Osteocyte (in vitro differentiated cells): Measurements from ENCODE around the gene SMIM23. TPM values are rescaled to one million over a fixed set of nuclear protein-coding genes. Genes with fewer than 3 reads are reported as not detected.
"Not testable (repeated sequence)": the region's sequence is repeated elsewhere in the genome, so short reads cannot be mapped to it uniquely, and the experiment has no call there.

Experiments
- DNase-seq: peaks from one replicate; pipeline ENCODE4 v3.0.0; 2021; ENCODE audit warnings: mixed read lengths; ENCODE audit not compliant: unreplicated experiment; ENCODE audit errors: extremely low spot score
- H3K27ac Mint-ChIP-seq: one replicate; pipeline ENCODE4 v1.8.0; 2021; ENCODE audit warnings: mild to moderate bottlenecking, mixed read lengths; ENCODE audit not compliant: unreplicated experiment
- H3K27me3 Mint-ChIP-seq: one replicate; pipeline ENCODE4 v1.8.0; 2021; ENCODE audit warnings: mixed read lengths; ENCODE audit not compliant: unreplicated experiment
- H3K36me3 Mint-ChIP-seq: one replicate; pipeline ENCODE4 v1.8.0; 2021; ENCODE audit warnings: mixed read lengths; ENCODE audit not compliant: unreplicated experiment
- H3K4me1 Mint-ChIP-seq: one replicate; pipeline ENCODE4 v1.8.0; 2021; ENCODE audit warnings: mixed read lengths; ENCODE audit not compliant: unreplicated experiment
- H3K4me3 Mint-ChIP-seq: one replicate; pipeline ENCODE4 v1.8.0; 2021; ENCODE audit warnings: mild to moderate bottlenecking, moderate library complexity, mixed read lengths; ENCODE audit not compliant: unreplicated experiment
- H3K9me3 Mint-ChIP-seq: one replicate; pipeline ENCODE4 v1.8.0; 2021; ENCODE audit warnings: mixed read lengths; ENCODE audit not compliant: unreplicated experiment
- total RNA-seq: library from RNA; stranded (reverse); gene quantifications from 2 replicates; pipeline ENCODE4 v1.2.1, GENCODE V29; 2021
- TF ChIP-seq, protein P1 (sequence below): fragments of 200-600 bp; sonication (generic); IDR thresholded peaks from 2 replicates; pipeline ENCODE4 v1.5.0; 2021; ENCODE audit warnings: antibody characterized with exemption, mild to moderate bottlenecking, moderate library complexity

Gene SMIM23
- total RNA-seq, 1 donor from 2014 or later: not detected

GRCh38 chr5:171771856-171772255, 13.8 kb upstream of the SMIM23 start:
- no peak overlapping the region for H3K27ac Mint-ChIP-seq
- H3K9me3 Mint-ChIP-seq: peaks cover 10% of the 10 kb centered on the region
- peak; percentile 6 for DNase-seq
- H3K36me3 Mint-ChIP-seq: no peaks in the 10 kb centered on the region
- peaks cover 23% of the 10 kb centered on the region for H3K27me3 Mint-ChIP-seq
- TF ChIP-seq, protein P1, sequence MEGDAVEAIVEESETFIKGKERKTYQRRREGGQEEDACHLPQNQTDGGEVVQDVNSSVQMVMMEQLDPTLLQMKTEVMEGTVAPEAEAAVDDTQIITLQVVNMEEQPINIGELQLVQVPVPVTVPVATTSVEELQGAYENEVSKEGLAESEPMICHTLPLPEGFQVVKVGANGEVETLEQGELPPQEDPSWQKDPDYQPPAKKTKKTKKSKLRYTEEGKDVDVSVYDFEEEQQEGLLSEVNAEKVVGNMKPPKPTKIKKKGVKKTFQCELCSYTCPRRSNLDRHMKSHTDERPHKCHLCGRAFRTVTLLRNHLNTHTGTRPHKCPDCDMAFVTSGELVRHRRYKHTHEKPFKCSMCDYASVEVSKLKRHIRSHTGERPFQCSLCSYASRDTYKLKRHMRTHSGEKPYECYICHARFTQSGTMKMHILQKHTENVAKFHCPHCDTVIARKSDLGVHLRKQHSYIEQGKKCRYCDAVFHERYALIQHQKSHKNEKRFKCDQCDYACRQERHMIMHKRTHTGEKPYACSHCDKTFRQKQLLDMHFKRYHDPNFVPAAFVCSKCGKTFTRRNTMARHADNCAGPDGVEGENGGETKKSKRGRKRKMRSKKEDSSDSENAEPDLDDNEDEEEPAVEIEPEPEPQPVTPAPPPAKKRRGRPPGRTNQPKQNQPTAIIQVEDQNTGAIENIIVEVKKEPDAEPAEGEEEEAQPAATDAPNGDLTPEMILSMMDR: no peak
- no peak overlapping the region for H3K4me3 Mint-ChIP-seq
- H3K4me1 Mint-ChIP-seq: no peaks in the 10 kb centered on the region

DNA sequence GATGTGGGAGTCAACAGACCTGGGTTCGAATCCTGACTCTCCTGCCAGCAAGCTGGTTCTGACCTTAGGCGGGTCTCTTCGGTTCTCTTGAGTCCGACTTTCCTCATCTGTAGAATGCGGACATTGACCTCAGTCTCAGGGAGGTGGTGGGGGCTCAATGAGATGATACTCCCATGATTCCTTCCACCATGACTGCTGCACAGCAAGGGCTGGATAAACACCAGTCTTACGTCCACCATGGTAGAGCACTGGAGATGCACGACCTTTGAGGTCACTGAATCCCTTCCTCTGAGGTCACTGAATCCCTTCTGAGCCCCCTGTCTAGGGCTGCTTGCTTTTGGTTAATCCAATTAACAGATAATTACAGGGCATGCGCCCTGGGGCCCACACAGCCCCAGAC, 12.5 kb upstream of the SMIM23 start:
- H3K27me3 Mint-ChIP-seq: peaks cover 16% of the 10 kb centered on the region
- TF ChIP-seq, protein P1: no peak
- H3K27ac Mint-ChIP-seq: no peak overlapping the region

DNA sequence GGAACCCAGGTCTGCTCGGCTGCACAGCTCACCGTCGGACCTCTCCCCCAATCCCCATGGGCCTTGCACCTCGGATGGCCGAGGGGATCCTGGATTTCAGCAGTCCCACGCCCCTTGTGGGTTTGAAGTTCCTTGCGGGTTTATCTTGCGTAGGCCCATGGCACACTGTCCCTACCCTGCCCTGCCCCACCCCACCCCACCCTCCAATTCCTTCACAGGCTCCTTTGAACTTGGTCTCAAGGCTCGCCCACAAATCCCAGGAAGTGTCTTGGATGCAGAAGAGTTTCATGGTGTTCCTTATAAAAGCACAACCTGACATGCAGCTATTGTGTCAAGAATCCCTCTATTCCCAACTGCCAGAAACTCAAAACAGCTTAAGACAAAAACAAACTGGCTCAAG, 11.2 kb upstream of the SMIM23 start:
- Mint-ChIP-seq H3K4me3 (no peak overlapping the region), H3K36me3 (no peaks in the 10 kb centered on the region), H3K27ac (no peak overlapping the region), H3K4me1 (no peaks in the 10 kb centered on the region), H3K27me3 (peaks cover 18% of the 10 kb centered on the region), H3K9me3 (no peaks in the 10 kb centered on the region)
- TF ChIP-seq, protein P1: no peak
- no peak for DNase-seq

More for the DNA sequence above, 12.5 kb upstream of the SMIM23 start:
- peak; percentile 60 for DNase-seq
- Mint-ChIP-seq H3K9me3 (no peaks in the 10 kb centered on the region), H3K4me3 (no peak overlapping the region), H3K4me1 (no peaks in the 10 kb centered on the region), H3K36me3 (no peaks in the 10 kb centered on the region)

GRCh38 chr5:171776213-171776612, 9.4 kb upstream of the SMIM23 start:
- no peaks in the 10 kb centered on the region for H3K4me1 Mint-ChIP-seq
- peaks cover 25% of the 10 kb centered on the region for H3K27me3 Mint-ChIP-seq
- H3K4me3 Mint-ChIP-seq: no peak overlapping the region
- TF ChIP-seq, protein P1: no peak
- no peak overlapping the region for H3K27ac Mint-ChIP-seq
- H3K9me3 Mint-ChIP-seq: no peaks in the 10 kb centered on the region
- H3K36me3 Mint-ChIP-seq: no peaks in the 10 kb centered on the region
- peak; percentile 56 for DNase-seq

DNA sequence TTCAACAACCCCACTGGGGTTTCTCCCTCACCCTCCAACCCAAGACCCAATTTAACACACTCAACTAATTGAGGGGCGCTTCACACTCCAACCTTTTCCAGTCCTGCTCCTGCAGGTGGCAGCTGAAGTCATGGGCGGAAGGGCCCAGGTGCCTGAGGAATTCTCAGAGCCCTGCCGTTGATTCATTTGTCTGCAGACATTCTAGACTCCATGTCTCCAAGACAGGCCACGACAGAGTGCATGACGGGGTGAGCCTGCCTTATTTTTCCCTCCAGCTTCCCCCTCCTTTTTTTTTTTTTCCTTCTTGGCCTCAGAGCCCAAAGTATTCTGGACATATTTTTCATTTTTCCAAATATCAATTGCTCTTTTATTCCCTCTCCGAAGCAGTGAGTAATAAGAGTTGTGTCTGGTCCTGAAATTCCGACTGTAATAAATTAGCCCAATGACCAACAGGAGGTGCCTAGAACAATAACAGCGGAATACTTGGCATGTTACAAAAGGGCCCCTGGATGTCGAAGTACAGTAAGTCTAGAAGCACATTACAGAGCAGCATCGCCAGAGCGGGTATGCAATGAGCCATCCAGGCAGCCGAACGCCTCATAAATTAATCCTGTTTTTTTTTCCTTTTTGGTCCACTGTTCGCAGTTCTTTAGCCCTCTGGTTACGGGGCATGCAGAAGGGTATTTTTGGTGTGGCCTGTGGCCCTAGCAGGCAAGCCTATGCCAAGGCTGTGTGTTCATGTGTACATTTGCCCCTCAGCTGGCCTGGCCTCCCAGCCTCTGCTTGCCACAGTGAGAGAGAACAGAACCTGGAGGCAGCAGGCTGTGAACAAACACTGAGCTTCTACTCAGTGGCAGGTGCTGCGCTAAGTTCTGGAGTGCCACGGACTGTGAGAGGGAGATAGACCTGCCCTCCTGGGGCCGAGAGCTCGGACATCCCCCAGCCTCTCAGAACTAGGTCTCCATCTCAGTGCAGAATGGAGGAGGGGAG, 8.6 kb upstream of the SMIM23 start:
- TF ChIP-seq, protein P1: no peak
- Mint-ChIP-seq H3K36me3 (no peaks in the 10 kb centered on the region), H3K27me3 (peaks cover 30% of the 10 kb centered on the region), H3K4me3 (no peak overlapping the region), H3K27ac (no peak overlapping the region), H3K4me1 (no peaks in the 10 kb centered on the region), H3K9me3 (no peaks in the 10 kb centered on the region)
- peak; percentile 72 for DNase-seq

DNA sequence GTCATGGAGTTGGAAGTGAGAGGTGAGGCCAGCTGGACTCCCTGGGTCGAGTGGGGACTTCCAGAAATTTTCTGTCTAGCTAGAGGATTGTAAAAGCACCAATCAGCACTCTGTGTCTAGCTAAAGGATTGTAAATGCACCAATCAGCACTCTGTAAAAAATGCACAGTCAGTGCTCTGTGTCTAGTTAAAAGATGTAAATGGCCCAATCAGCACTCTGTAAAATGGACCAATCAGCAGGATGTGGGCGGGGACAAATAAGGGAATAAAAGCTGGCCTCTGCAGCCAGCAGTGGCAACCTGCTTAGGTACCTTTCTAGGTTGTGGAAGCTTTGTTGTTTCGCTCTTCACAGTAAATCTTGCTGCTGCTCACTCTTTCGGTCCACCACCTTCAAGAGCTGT, 3.9 kb upstream of the SMIM23 start:
- peaks cover 58% of the 10 kb centered on the region for H3K27me3 Mint-ChIP-seq
- not testable (repeated sequence) for H3K27ac Mint-ChIP-seq, H3K36me3 Mint-ChIP-seq, H3K4me1 Mint-ChIP-seq, H3K9me3 Mint-ChIP-seq, H3K4me3 Mint-ChIP-seq
- peak; percentile 7 for DNase-seq
